A549 (cell line): ENCODE results near the gene OR8U1.

ENCODE experiments used
- CTCF ChIP-seq: fragments of >200 bp; sonication (Bioruptor Twin); formaldehyde crosslinking; IDR thresholded peaks from 3 replicates; pipeline ENCODE4 v1.5.1; 2016
- ELK1 ChIP-seq: fragments of 150-350 bp; IDR thresholded peaks from 2 replicates; pipeline ENCODE4 v1.6.1; 2014; ENCODE audit warnings: low read depth, mild to moderate bottlenecking, low read length
- FOSL2 ChIP-seq, 2 experiments: fragments of 450-650 bp in 1 of 2; fragments of >200 bp in 1 of 2; sonication (Bioruptor Twin) in 1 of 2; formaldehyde crosslinking; IDR thresholded peaks; 2 replicates each; pipeline versions ENCODE4 v1.5.0 to v1.6.1; 2016 to 2020; ENCODE audit warnings: mild to moderate bottlenecking in 1 of 2, moderate library complexity in 1 of 2
- PBX3 ChIP-seq: IDR thresholded peaks from 2 replicates; pipeline ENCODE4 v1.6.1; 2012
- RAD21 ChIP-seq, 2 experiments: fragments of >200 bp in 1 of 2; sonication (Bioruptor Twin) in 1 of 2; formaldehyde crosslinking in 1 of 2; IDR thresholded peaks in 1 of 2; conservative IDR thresholded peaks in 1 of 2; 2 replicates in 1 of 2; 3 replicates in 1 of 2; pipeline ENCODE4 v1.6.1; 2012 to 2018; ENCODE audit warnings: inconsistent platforms in 1 of 2
- ZC3H11A ChIP-seq: fragments of 450-650 bp; IDR thresholded peaks from 2 replicates; pipeline ENCODE4 v1.6.1; 2014; ENCODE audit warnings: antibody characterized with exemption, mild to moderate bottlenecking

- TF ChIP-seq ELK1 = no peak
- TF ChIP-seq ZC3H11A = no peak
- no peak for TF ChIP-seq FOSL2 (IDR thresholded peaks at IDR 0.05)
- TF ChIP-seq FOSL2 (CRISPR knock-in tag; IDR thresholded peaks at IDR 0.05) = no peak
- no peak for TF ChIP-seq CTCF
- TF ChIP-seq RAD21 (conservative IDR thresholded peaks at IDR 0.05 in 1 of 2, IDR thresholded peaks at IDR 0.05 in 1 of 2) = no peak
- TF ChIP-seq PBX3 = no peak
Observed at GRCh38 chr11:56410801-56411200, 35.4 kb downstream of the OR8U1 start.
